ENCODE results near the gene BRD7. TPM values are rescaled to one million over a fixed set of nuclear protein-coding genes. Genes with fewer than 3 reads are reported as not detected.

BRD7 gene
- total RNA-seq, 4 donors from 2014 or later: 33.0 to 49.9 (median 40.5) TPM

DNA sequence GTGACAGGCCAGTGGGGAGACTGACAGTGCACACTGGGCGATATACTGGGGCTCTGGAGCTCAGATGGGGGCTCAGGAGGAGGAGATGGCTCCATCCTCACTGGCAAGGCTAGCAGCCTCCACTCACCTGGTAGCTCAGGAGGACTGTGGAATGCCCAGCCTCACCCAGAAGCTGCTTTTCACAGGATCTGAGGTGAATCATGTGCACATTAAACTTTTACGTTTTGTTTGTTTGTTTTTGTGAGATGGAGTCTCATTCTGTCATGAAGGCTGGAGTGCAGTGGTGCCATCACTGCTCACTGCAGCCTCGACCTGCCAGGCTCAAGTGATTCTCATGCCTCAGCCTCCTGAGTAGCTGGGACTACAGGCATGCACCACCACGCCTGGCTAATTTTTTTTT is 73.8 kb downstream of the BRD7 start:
- TF ChIP-seq, protein P1, sequence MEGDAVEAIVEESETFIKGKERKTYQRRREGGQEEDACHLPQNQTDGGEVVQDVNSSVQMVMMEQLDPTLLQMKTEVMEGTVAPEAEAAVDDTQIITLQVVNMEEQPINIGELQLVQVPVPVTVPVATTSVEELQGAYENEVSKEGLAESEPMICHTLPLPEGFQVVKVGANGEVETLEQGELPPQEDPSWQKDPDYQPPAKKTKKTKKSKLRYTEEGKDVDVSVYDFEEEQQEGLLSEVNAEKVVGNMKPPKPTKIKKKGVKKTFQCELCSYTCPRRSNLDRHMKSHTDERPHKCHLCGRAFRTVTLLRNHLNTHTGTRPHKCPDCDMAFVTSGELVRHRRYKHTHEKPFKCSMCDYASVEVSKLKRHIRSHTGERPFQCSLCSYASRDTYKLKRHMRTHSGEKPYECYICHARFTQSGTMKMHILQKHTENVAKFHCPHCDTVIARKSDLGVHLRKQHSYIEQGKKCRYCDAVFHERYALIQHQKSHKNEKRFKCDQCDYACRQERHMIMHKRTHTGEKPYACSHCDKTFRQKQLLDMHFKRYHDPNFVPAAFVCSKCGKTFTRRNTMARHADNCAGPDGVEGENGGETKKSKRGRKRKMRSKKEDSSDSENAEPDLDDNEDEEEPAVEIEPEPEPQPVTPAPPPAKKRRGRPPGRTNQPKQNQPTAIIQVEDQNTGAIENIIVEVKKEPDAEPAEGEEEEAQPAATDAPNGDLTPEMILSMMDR (IDR thresholded peaks at IDR 0.05; ENCODE audit: low read depth): no peak

DNA sequence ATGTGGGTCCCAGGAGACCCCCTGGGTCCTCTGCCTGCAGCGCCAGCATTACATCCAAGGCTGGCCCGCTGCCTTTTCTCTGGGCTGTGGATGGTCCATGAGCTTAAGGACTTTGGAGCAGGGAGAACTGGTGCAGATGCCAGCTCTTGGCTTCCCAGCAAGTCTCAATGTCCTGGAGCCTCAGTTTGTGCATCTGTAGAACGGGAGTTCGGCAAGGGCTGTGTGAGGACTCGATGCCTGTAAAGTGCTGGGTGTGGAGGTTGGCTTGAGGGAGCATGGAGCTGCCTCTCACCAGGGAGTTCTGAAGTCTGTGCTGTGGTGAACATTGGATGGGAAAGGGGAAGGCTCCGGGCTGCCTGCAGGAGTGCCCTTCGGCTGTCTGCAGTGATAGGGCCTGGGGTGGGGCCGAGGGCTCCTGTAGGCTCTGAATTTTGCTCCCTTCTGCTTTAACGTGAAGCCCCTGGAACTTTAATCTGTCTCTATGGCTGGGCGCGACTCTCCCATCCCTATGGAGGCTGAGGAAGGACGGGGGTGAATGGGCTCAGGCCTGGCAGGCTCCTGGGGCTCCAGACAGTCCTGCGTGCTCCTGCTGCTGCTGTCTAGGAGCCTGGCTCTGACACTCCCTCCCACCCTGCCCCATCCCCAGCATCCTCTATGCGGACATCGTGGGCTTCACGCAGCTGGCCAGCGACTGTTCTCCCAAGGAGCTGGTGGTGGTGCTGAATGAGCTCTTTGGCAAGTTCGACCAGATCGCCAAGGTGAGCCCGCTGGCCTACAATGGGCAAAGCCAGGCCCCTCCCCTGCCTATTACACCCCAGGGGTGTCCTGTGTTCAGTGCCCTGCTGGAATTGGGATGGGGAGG is 74.6 kb downstream of the BRD7 start:
- TF ChIP-seq, protein P1 (IDR thresholded peaks at IDR 0.05; ENCODE audit: low read depth): no peak

DNA sequence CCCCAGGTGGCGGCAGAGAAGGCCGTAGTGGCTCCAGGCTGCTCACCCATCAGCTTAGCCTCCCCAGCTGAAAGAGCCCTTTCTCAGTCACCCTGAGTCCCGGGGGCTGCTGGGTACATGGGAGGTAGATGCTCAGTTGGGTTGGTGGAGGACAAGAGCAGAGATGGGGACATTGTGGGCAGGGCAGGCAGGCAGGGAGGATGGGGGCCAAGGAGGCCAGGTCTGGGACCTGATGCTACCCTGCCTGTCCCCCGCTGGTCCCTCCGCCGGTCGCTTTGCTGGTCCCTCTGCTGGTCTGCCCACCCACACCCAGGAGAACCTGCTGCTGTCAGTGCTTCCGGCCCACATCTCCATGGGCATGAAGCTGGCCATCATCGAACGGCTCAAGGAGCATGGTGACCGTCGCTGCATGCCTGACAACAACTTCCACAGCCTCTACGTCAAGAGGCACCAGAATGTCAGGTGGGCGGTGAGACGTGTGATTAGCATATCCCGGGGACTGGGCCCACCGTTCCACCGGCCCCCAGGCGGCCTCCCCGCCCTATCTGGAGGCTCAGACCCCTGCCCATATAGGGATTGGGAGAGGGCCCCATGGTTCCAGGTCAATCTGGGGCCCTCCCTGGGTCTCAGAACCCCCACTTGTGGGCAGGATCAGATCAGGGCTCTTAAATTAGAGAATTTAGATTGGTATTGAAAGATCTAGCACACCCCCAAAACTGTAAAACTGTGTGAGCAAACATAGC is 75.6 kb downstream of the BRD7 start:
- TF ChIP-seq, protein P1 (IDR thresholded peaks at IDR 0.05; ENCODE audit: low read depth): no peak

DNA sequence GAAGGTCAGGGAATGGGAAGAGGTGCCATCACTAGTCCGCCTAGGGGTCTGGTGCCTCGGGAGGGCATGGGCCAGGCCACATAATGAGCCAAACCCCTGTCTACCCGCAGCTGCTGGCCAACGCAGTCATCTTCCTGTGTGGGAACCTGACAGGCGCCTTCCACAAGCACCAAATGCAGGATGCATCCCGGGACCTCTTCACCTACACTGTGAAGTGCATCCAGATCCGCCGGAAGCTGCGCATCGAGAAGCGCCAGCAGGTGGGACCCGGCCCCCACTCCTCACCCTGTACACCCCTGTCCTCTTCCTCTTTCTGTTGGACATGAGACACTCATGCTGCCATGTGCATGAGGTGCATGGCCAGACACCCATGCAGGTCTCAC is 76.2 kb downstream of the BRD7 start:
- TF ChIP-seq, protein P1 (IDR thresholded peaks at IDR 0.05; ENCODE audit: low read depth): no peak

DNA sequence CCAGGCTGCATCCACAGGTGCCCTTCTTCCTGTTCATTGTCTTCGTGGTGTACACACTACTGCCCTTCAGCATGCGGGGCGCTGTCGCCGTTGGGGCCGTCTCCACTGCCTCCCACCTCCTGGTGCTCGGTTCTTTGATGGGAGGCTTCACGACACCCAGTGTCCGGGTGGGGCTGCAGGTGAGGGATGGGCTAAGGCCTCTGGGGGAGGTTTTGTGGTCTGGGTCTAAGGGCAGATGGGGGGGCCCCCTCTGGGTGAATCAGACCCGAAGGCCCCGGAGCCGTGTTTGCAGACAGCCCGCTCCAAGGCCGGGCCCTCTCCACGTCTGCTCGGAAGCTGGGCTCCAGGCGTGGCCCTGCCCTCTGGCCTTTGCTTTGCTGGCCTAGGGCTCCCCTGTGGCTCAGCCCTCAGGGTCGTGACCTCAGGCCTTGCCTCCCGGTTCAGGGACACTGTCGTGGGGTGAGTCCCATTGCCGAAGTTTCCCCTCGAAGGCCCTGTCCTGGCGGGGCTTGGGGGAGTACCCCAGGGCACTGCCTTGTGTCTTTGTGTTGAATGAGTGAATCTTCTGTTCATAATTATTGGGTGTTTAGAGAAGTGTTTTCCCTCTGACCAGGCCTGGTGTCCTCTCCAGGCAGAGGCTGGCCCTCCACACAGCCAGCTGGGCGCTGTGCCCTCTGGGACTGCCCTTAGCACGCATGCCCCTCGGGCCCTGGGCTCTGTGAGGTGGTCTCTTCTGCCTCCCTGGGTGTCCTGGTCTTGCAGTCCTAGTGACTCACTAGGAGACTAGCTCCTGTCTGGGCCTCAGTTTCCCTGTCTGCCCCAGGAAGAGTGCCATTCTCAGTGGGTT is 76.8 kb downstream of the BRD7 start:
- TF ChIP-seq, protein P1 (IDR thresholded peaks at IDR 0.05; ENCODE audit: low read depth): no peak

DNA sequence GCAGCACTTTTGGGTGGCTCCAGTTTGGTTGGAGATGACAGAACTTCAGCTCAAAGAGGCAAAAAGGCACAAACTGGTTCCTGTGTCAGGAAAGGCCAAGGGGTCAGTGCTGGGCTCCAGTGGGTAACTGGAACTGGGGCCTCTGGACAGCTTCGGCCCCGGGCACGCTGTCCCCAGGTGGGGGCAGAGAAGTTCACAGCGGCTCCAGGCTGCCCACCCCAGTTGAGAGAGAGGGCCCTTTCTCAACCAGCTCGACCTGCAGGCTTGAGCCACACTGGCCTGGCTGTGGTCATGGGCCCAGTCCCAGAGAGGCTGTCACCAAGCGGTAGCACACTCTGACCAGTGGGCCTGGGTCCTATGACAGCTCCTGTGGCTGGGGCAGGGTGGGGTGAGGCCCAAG is 77.9 kb downstream of the BRD7 start:
- TF ChIP-seq, protein P1 (IDR thresholded peaks at IDR 0.05; ENCODE audit: low read depth): no peak
